Measurements from ENCODE around the gene BMPR1B. TPM values are rescaled to one million over a fixed set of nuclear protein-coding genes. Genes with fewer than 3 reads are reported as not detected.

BMPR1B gene
- total RNA-seq, 1 experiment from 2014 or later = not detected

GRCh38 chr4:95093936-95094929 lies 336.5 kb downstream of the BMPR1B start:
- Histone ChIP-seq H3K4me1 (ENCODE audit: control insufficient read depth in 1 of 2, insufficient read depth in 2 of 2, low read length in 2 of 2) (no peaks in the 10 kb centered on the region), H3K9ac (ENCODE audit: low read length) (no peak overlapping the region), H4K20me1 (ENCODE audit: insufficient read depth) (no peaks in the 10 kb centered on the region), H3K4me2 (ENCODE audit: low read length) (no peak overlapping the region), H2AFZ (ENCODE audit: low read depth, low read length, poor library complexity, severe bottlenecking) (no peak overlapping the region), H3K4me3 (replicated peaks in 1 of 2; ENCODE audit: low read depth in 1 of 2, low read length in 2 of 2) (no peak overlapping the region), H3K9me2 (ENCODE audit: insufficient read depth) (peaks cover 3% of the 10 kb centered on the region; the same call in 1 of the 2 replicates), H3K9me3 (ENCODE audit: control insufficient read depth in 1 of 2, insufficient read depth in 1 of 2, low read depth in 1 of 2, low read length in 2 of 2) (no peaks in the 10 kb centered on the region), H3K27me3 (ENCODE audit: insufficient read depth, low read length) (no peaks in the 10 kb centered on the region), H3K27ac (ENCODE audit: low read depth, low read length) (no peak overlapping the region), H3K79me2 (ENCODE audit: insufficient read depth, low read length) (no peaks in the 10 kb centered on the region), H3K36me3 (ENCODE audit: control insufficient read depth in 1 of 2, insufficient read depth in 2 of 2, low read length in 2 of 2) (no peaks in the 10 kb centered on the region)
- RAD21 ChIA-PET (ENCODE audit: low non-redundant PET in 1 of 2, low total read pairs in 2 of 2, uncharacterized antibody in 2 of 2, unreplicated experiment in 2 of 2) = interaction anchor here in 1 of 2 experiments (0.6 kb wide), 1 partner anchor 472 kb away, joined by 6 read pairs; no protein-coding TSS in a partner anchor
- TF ChIP-seq ELF1 (IDR thresholded peaks at IDR 0.05; ENCODE audit: borderline replicate concordance, low read depth) = no peak
- TF ChIP-seq ZFX (IDR thresholded peaks at IDR 0.05) = no peak
- TF ChIP-seq EZH2phosphoT487 (IDR thresholded peaks at IDR 0.05; ENCODE audit: borderline replicate concordance) = no peak
- no TSS peak for BruUV-seq (replicated peaks)
- CTCF ChIA-PET = interaction anchor here (0.7 to 1.3 kb wide), 3 partner anchors 36 to 473 kb away, joined by 3 to 5 read pairs (median 3); no protein-coding TSS in a partner anchor
- POLR2A ChIA-PET = no interaction called here
- intact Hi-C loops (cut with micrococcal nuclease) = loop anchor here (2.0 to 10.0 kb wide), 3 partner anchors 31 to 1299 kb away; no protein-coding TSS in a partner anchor
- DNase-seq (ENCODE audit: low read depth, low spot score) = no peak
- no peak for ATAC-seq

GRCh38 chr4:95095348-95095974 lies 337.7 kb downstream of the BMPR1B start:
- ChIA-PET POLR2A (no interaction called here), CTCF (interaction anchor here (0.7 to 1.3 kb wide), 3 partner anchors 35 to 475 kb away, joined by 3 to 5 read pairs (median 3); no protein-coding TSS in a partner anchor), RAD21 (ENCODE audit: low non-redundant PET in 1 of 2, low total read pairs in 2 of 2, uncharacterized antibody in 2 of 2, unreplicated experiment in 2 of 2) (no interaction called here)
- Histone ChIP-seq H3K4me3 (replicated peaks in 1 of 2; ENCODE audit: low read depth in 1 of 2, low read length in 2 of 2) (no peak overlapping the region), H2AFZ (ENCODE audit: low read depth, low read length, poor library complexity, severe bottlenecking) (peak overlapping the region; percentile 93), H3K9ac (ENCODE audit: low read length) (no peak overlapping the region), H3K27me3 (ENCODE audit: insufficient read depth, low read length) (no peaks in the 10 kb centered on the region), H4K20me1 (ENCODE audit: insufficient read depth) (no peaks in the 10 kb centered on the region), H3K4me2 (ENCODE audit: low read length) (no peak overlapping the region), H3K9me3 (ENCODE audit: control insufficient read depth in 1 of 2, insufficient read depth in 1 of 2, low read depth in 1 of 2, low read length in 2 of 2) (no peaks in the 10 kb centered on the region), H3K27ac (ENCODE audit: low read depth, low read length) (no peak overlapping the region), H3K9me2 (ENCODE audit: insufficient read depth) (no peaks in the 10 kb centered on the region; the same call in 1 of the 2 replicates), H3K79me2 (ENCODE audit: insufficient read depth, low read length) (no peaks in the 10 kb centered on the region), H3K4me1 (ENCODE audit: control insufficient read depth in 1 of 2, insufficient read depth in 2 of 2, low read length in 2 of 2) (no peaks in the 10 kb centered on the region), H3K36me3 (ENCODE audit: control insufficient read depth in 1 of 2, insufficient read depth in 2 of 2, low read length in 2 of 2) (no peaks in the 10 kb centered on the region)
- TF ChIP-seq SP1 (IDR thresholded peaks at IDR 0.05; ENCODE audit: low read depth) (no peak), RAD21 (IDR thresholded peaks at IDR 0.05; ENCODE audit: low read depth) (peak; percentile 76), SRF (IDR thresholded peaks at IDR 0.05; ENCODE audit: low read depth) (no peak), CEBPB (IDR thresholded peaks at IDR 0.05; ENCODE audit: low read depth) (no peak), CTCF (IDR thresholded peaks at IDR 0.05 in 2 of 3, conservative IDR thresholded peaks at IDR 0.05 in 1 of 3; ENCODE audit: borderline replicate concordance in 1 of 3, insufficient read depth in 1 of 3, low read depth in 2 of 3, low read length in 2 of 3) (peak; percentile 59 to 73 (median 68); a peak in 5 of 6 replicates)
- peak; percentile 74 for ATAC-seq
- intact Hi-C loops (cut with micrococcal nuclease) = loop anchor here (1.0 to 10.0 kb wide), 5 partner anchors 29 to 1301 kb away; no protein-coding TSS in a partner anchor
- no TSS peak for BruUV-seq (replicated peaks)
- DNase-seq (ENCODE audit: low read depth, low spot score) = peak; percentile 7

Data from HCT116 (cell line).